ENCODE data around the gene GDPD2. TPM values are rescaled to one million over a fixed set of nuclear protein-coding genes. Genes with fewer than 3 reads are reported as not detected.

GDPD2 gene
- total and polyA plus RNA-seq, 2 donors (not counting 3 experiments of a cell fraction or from before 2014, with no cell fraction given) = 0.08 to 0.29 TPM

- no peaks in the 10 kb centered on the region for H3K36me3 ChIP-seq (ENCODE audit: control insufficient read depth in 2 of 2, extremely low read depth in 1 of 2, insufficient read depth in 2 of 2, low read length in 2 of 2)
- H3K4me1 ChIP-seq (ENCODE audit: control insufficient read depth, extremely low read depth, insufficient read depth, low read length) = no peaks in the 10 kb centered on the region
- TF ChIP-seq EZH2 (IDR thresholded peaks at IDR 0.05; ENCODE audit: borderline replicate concordance, low read depth, low read length, severe bottlenecking) = no peak
- no peak for TF ChIP-seq POLR2AphosphoS5 (IDR thresholded peaks at IDR 0.05; ENCODE audit: insufficient read depth, low read depth, low read length)
- TF ChIP-seq MAX (IDR thresholded peaks at IDR 0.05; ENCODE audit: insufficient read depth, insufficient read length) = no peak
- no peak for TF ChIP-seq POLR2A (IDR thresholded peaks at IDR 0.05; ENCODE audit: low read depth, low read length)
- no peak for TF ChIP-seq MYC (IDR thresholded peaks at IDR 0.05; ENCODE audit: low read depth, low read length)
- no peak for TF ChIP-seq FOS (IDR thresholded peaks at IDR 0.05; ENCODE audit: borderline replicate concordance, insufficient read depth, low read length)
- no peak for TF ChIP-seq GATA2 (IDR thresholded peaks at IDR 0.05; ENCODE audit: insufficient read depth, insufficient read length, low read depth, low read length)
- no peak for TF ChIP-seq CTCF (IDR thresholded peaks at IDR 0.05; ENCODE audit: extremely low read depth in 1 of 2, insufficient read depth in 1 of 2, low read depth in 1 of 2, low read length in 2 of 2)
- no peak for TF ChIP-seq JUN (IDR thresholded peaks at IDR 0.05; ENCODE audit: borderline replicate concordance, insufficient read depth, insufficient read length, low read depth)
- no peak overlapping the region for H3K4me3 ChIP-seq (replicated peaks in 1 of 3; ENCODE audit: insufficient read depth in 1 of 3, low read depth in 1 of 3, low read length in 3 of 3)
- H2AFZ ChIP-seq (ENCODE audit: low read depth, low read length) = no peak overlapping the region
- FAIRE-seq = no peak
- no TSS peak for BruUV-seq (replicated peaks)
- H4K20me1 ChIP-seq (replicated peaks; ENCODE audit: control insufficient read depth, extremely low read depth, insufficient read depth, low read length) = no peaks in the 10 kb centered on the region
- no peak overlapping the region for H3K27ac ChIP-seq (ENCODE audit: insufficient read depth, low read depth, low read length)
- CTCF ChIA-PET = no interaction called here
- H3K9me1 ChIP-seq (replicated peaks; ENCODE audit: control insufficient read depth, extremely low read depth, insufficient read depth, low read length) = no peaks in the 10 kb centered on the region
- no peaks in the 10 kb centered on the region for H3K27me3 ChIP-seq (ENCODE audit: control insufficient read depth in 2 of 2, insufficient read depth in 2 of 2, low read length in 2 of 2)
- no peaks in the 10 kb centered on the region for H3K79me2 ChIP-seq (ENCODE audit: control insufficient read depth, insufficient read depth, low read length)
- POLR2A ChIA-PET = no interaction called here
- H3K4me2 ChIP-seq (ENCODE audit: insufficient read depth, low read length) = no peak overlapping the region
- no peak overlapping the region for H3K9ac ChIP-seq (replicated peaks; ENCODE audit: extremely low read depth, insufficient read depth, low read length)
- peak; percentile 16 for DNase-seq (ENCODE audit: low read depth, low spot score)
- dilution Hi-C loops (cut with MboI; ENCODE audit: extremely low pct_ligation_motif_present, low sequenced_read_pairs) = no loop called here
- intact Hi-C loops (cut with micrococcal nuclease) = no loop called here
- H3K9me3 ChIP-seq (replicated peaks; ENCODE audit: control insufficient read depth, insufficient read depth, low read length) = no peaks in the 10 kb centered on the region
Observed at GRCh38 chrX:70421618-70422017, 1.5 kb upstream of the GDPD2 start.
